Kidney (tissue), 14 donors: Measurements from ENCODE around the gene LSM11. TPM values are rescaled to one million over a fixed set of nuclear protein-coding genes. Genes with fewer than 3 reads are reported as not detected.

Experiments
- DNase-seq, 5 donors: peaks; one replicate each; pipeline ENCODE4 v3.0.0-alpha.2; 2013 to 2020
- FAIRE-seq: peaks from 2 replicates; lab custom pipeline; 2012; peaks lifted over from hg19 to GRCh38; lab: Jason Lieb, UNC
- H3K27ac ChIP-seq, 2 donors: one replicate each; pipeline ENCODE4 v1.7.0; 2013; ENCODE audit warnings: low read depth in 2 of 2, low read length in 2 of 2, inconsistent platforms in 1 of 2
- H3K27me3 ChIP-seq: one replicate; pipeline ENCODE4 v1.7.1; 2013; ENCODE audit warnings: low read length, inconsistent platforms; ENCODE audit not compliant: control insufficient read depth, insufficient read depth
- H3K36me3 ChIP-seq, 3 donors: one replicate each; pipeline versions ENCODE4 v1.7.0 to v1.7.1; 2013; ENCODE audit warnings: low read length in 3 of 3, control low read depth in 1 of 3, inconsistent platforms in 1 of 3; ENCODE audit not compliant: insufficient read depth in 3 of 3, control insufficient read depth in 2 of 3
- H3K4me1 ChIP-seq, 3 donors: one replicate each; pipeline versions ENCODE4 v1.7.0 to v1.7.1; 2013; ENCODE audit warnings: low read length in 3 of 3, inconsistent platforms in 1 of 3, low read depth in 1 of 3; ENCODE audit not compliant: control insufficient read depth in 2 of 3, insufficient read depth in 2 of 3
- H3K4me3 ChIP-seq, 3 donors: one replicate each; pipeline versions ENCODE4 v1.7.0 to v1.8.1; 2013; ENCODE audit warnings: low read length in 3 of 3, control low read depth in 1 of 3, inconsistent platforms in 1 of 3
- H3K9ac ChIP-seq, 3 donors: one replicate each; pipeline versions ENCODE4 v1.7.0 to v1.7.1; 2013; ENCODE audit warnings: low read length in 3 of 3, control low read depth in 1 of 3, inconsistent platforms in 1 of 3
- H3K9me3 ChIP-seq, 3 donors: one replicate each; pipeline versions ENCODE4 v1.7.0 to v1.7.1; 2013; ENCODE audit warnings: low read length in 3 of 3, control low read depth in 1 of 3, inconsistent platforms in 1 of 3; ENCODE audit not compliant: control insufficient read depth in 2 of 3, insufficient read depth in 1 of 3
- intact Hi-C: fragments of 100-400 bp; cut with DNase I; formaldehyde crosslinking; loops from one replicate; pipeline ENCODE4 v1.11.1; 2022
- polyA plus RNA-seq: library from polyadenylated mRNA; stranded (reverse); fragments of 350-450 nt; fragmentation: Illumina TruSeq; extraction: RNeasy Lipid Tissue Mini Kit (QIAGEN cat#74804); gene quantifications from one replicate; pipeline ENCODE4 v1.2.3, GENCODE V29; 2014; ENCODE audit warnings: low read depth, low replicate concordance; ENCODE audit not compliant: insufficient read depth
- total RNA-seq: library from RNA; stranded (reverse); fragmentation: NEBNext Ultra II Directional; extraction: Animal tissue kit (Norgen Biotek cat#: 25700); gene quantifications from one replicate; pipeline ENCODE4 v1.2.1, GENCODE V29; 2021
- TF ChIP-seq, protein P1 (sequence below): IDR thresholded peaks from 3 replicates; pipeline ENCODE4 v1.5.1; 2012; ENCODE audit warnings: mild to moderate bottlenecking, moderate library complexity, borderline replicate concordance; ENCODE audit not compliant: insufficient read depth; ENCODE audit errors: extremely low read depth
- donor health status: control.
- donor health status: control.
- donor health status: control.
- donor health status: control.
- donor health status: control.
- donor health status: DM: yes; HTN: yes; CAD: no.
- donor health status: Normal renal cell carcinoma (clear cell type).

The LSM11 gene
- total and polyA plus RNA-seq, 2 donors from 2014 or later = 0.97 to 2.8 TPM

DNA sequence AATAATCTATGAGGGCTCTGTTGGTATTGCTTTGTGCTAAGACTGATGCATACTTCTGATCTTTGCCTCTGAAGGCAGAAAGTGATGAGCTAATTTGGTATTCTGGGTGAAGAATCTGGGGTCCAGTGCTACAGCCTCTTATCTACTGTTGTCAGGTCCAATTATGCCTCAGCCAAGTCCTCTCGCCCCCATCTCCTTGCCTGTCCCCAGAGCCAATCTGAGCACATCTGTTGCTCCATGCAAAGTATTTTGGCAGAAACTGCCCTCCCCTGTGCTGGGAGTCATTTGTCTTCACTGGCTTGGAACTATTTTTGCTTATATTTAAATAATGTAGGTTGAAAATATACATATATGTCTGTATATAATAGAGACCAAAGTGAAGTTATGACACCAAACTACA is 23.4 kb downstream of the LSM11 start:
- FAIRE-seq (no peak), DNase-seq (no peak)
- Histone ChIP-seq H3K27me3 (no peaks in the 10 kb centered on the region), H3K9ac (no peak overlapping the region), H3K4me3 (no peak overlapping the region), H3K9me3 (no peaks in the 10 kb centered on the region), H3K36me3 (no peaks in the 10 kb centered on the region), H3K4me1 (no peaks in the 10 kb centered on the region), H3K27ac (no peak overlapping the region)
- intact Hi-C loops = no loop called here
- TF ChIP-seq, protein P1, sequence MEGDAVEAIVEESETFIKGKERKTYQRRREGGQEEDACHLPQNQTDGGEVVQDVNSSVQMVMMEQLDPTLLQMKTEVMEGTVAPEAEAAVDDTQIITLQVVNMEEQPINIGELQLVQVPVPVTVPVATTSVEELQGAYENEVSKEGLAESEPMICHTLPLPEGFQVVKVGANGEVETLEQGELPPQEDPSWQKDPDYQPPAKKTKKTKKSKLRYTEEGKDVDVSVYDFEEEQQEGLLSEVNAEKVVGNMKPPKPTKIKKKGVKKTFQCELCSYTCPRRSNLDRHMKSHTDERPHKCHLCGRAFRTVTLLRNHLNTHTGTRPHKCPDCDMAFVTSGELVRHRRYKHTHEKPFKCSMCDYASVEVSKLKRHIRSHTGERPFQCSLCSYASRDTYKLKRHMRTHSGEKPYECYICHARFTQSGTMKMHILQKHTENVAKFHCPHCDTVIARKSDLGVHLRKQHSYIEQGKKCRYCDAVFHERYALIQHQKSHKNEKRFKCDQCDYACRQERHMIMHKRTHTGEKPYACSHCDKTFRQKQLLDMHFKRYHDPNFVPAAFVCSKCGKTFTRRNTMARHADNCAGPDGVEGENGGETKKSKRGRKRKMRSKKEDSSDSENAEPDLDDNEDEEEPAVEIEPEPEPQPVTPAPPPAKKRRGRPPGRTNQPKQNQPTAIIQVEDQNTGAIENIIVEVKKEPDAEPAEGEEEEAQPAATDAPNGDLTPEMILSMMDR = no peak

DNA sequence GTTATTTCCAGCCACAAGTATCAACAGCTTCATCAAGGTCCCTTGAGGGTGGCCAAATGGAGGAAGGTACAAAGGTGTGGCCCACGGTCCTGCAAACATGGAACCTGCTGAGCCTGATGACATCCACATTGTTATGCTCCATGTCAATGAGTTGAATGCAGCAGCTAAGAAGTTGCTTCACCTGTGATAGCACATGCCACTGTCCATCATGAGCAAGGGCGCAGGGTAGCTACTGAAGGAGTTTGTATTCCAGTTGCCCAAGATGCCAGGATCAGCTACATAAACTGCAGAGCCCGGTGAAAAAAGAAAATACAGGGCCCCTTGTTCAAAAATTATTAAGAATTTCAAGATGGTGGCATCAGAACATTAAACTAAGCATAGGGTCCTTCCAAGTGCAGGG is 24.2 kb downstream of the LSM11 start:
- FAIRE-seq (no peak), DNase-seq (no peak)
- Histone ChIP-seq H3K4me3 (no peak overlapping the region), H3K27ac (no peak overlapping the region), H3K9ac (no peak overlapping the region), H3K36me3 (no peaks in the 10 kb centered on the region), H3K27me3 (no peaks in the 10 kb centered on the region), H3K9me3 (no peaks in the 10 kb centered on the region), H3K4me1 (no peaks in the 10 kb centered on the region)
- TF ChIP-seq, protein P1 = no peak
- intact Hi-C loops = no loop called here

DNA sequence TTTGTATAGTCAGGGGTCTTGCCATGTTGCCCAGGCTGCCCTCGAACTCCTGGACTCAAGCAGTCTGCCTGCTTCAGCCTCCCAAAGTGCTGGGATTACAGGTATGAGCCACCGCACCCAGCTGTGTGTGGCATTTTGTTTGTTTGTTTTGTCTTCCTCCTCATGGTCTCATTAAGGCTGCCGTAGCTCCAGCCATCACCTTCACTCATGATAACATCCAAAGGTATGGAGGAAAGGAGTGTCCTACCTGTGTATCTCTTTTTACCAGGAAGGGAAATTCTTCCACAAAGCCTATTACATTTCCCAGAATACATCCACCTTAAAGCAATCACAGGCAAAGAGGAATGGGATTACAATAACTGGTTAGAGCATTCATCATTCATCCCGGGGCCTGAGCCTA is 27.2 kb downstream of the LSM11 start:
- TF ChIP-seq, protein P1 = no peak
- no peaks in the 10 kb centered on the region for H3K27me3 ChIP-seq
- no peaks in the 10 kb centered on the region for H3K9me3 ChIP-seq
- H3K36me3 ChIP-seq = no peaks in the 10 kb centered on the region
- no peak overlapping the region for H3K27ac ChIP-seq
- no peak overlapping the region for H3K4me3 ChIP-seq
- DNase-seq (no peak), FAIRE-seq (no peak)
- intact Hi-C loops = no loop called here
- no peaks in the 10 kb centered on the region for H3K4me1 ChIP-seq
- H3K9ac ChIP-seq = no peak overlapping the region

DNA sequence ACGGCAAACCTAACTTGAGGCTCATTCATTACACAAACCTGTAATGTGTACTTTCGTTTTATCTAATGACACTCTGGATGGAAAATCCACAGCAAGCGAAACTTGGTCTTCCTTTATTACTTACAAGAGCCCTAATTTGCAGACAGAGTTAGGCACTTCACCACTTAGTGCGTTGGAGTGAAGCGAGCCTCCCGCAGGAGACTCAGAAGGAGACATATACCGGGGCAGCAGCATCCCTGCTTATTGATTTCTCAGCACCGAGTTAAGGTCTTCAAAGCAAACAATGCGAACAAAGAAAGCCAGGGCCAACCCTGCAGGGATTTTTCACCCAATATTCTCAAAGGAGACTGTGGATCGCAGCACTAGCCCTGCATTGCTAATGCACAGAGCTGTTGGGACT is 28.6 kb downstream of the LSM11 start:
- no peaks in the 10 kb centered on the region for H3K27me3 ChIP-seq
- DNase-seq (no peak), FAIRE-seq (no peak)
- H3K27ac ChIP-seq = no peak overlapping the region
- H3K9ac ChIP-seq = no peak overlapping the region
- H3K4me3 ChIP-seq = no peak overlapping the region
- TF ChIP-seq, protein P1 = no peak
- intact Hi-C loops = no loop called here
- H3K4me1 ChIP-seq = no peaks in the 10 kb centered on the region
- H3K9me3 ChIP-seq = no peaks in the 10 kb centered on the region
- no peaks in the 10 kb centered on the region for H3K36me3 ChIP-seq
